K562 (cell line): Measurements from ENCODE around the gene ADGRF5.

Experiments
- CEBPB ChIP-seq: fragments of 450-650 bp; IDR thresholded peaks from 2 replicates; pipeline ENCODE4 v1.6.1; 2016; ENCODE audit warnings: missing genetic modification characterization, missing compliant biosample characterization
- CTCF ChIP-seq, 3 experiments: IDR thresholded peaks in 2 of 3; conservative IDR thresholded peaks in 1 of 3; 2 replicates each; pipeline ENCODE4 v1.5.1; 2011 to 2012; ENCODE audit warnings: low read length in 3 of 3, mild to moderate bottlenecking in 3 of 3, control low read depth in 2 of 3, improper control_type of control experiment in 1 of 3, inconsistent platforms in 1 of 3, low read depth in 1 of 3, mixed read lengths in 1 of 3, moderate library complexity in 1 of 3; ENCODE audit not compliant: insufficient read depth in 2 of 3
- DPF2 ChIP-seq: fragments of 450-650 bp; IDR thresholded peaks from 2 replicates; pipeline ENCODE4 v1.6.1; 2016
- EP300 ChIP-seq: IDR thresholded peaks from 2 replicates; pipeline ENCODE4 v1.6.1; 2012; ENCODE audit warnings: low read length, improper control_type of control experiment
- LCOR ChIP-seq: sonication (generic); formaldehyde crosslinking; IDR thresholded peaks from 2 replicates; pipeline ENCODE4 v1.8.0; 2022; ENCODE audit warnings: mild to moderate bottlenecking, missing genetic modification reagents
- TARDBP ChIP-seq: fragments of 450-650 bp; IDR thresholded peaks from 2 replicates; pipeline ENCODE4 v1.6.1; 2016
- ZNF274 ChIP-seq: IDR thresholded peaks from 2 replicates; pipeline ENCODE4 v1.6.1; 2011; ENCODE audit warnings: low read depth, mild to moderate bottlenecking, low read length, moderate library complexity, borderline replicate concordance
- TF ChIP-seq, protein P1 (sequence below): sonication (generic); formaldehyde crosslinking; IDR thresholded peaks from 2 replicates; pipeline ENCODE4 v1.8.1; 2023; ENCODE audit warnings: mild to moderate bottlenecking, missing genetic modification reagents

DNA sequence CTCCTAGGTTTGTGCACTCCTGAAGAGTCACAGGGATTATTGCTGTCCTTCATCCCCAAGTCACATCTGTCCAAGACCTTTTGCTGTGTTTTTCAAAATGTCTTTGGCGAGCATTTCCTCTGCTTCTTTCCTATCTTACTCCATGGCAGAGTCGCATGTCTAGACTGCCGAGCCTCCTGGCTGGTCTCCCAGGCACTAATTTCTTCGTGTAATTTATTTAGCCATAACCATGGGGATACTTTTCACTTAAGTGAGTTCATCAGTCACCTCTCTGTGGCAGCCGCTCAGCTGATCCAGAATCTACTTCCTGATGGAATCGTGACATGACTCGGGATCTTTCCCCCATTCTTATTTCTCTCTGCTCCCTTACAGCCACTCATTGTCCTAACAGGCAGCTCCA is 25.8 kb downstream of the ADGRF5 start:
- TF ChIP-seq CTCF (IDR thresholded peaks at IDR 0.05 in 2 of 3, conservative IDR thresholded peaks at IDR 0.05 in 1 of 3; ENCODE audit: insufficient read depth in 2 of 3, low read depth in 1 of 3, low read length in 3 of 3) (no peak), ZNF274 (no peak), CEBPB (tag) (no peak), EP300 (no peak), LCOR (CRISPR knock-in tag) (no peak), DPF2 (no peak), TARDBP (no peak)
- TF ChIP-seq, protein P1, sequence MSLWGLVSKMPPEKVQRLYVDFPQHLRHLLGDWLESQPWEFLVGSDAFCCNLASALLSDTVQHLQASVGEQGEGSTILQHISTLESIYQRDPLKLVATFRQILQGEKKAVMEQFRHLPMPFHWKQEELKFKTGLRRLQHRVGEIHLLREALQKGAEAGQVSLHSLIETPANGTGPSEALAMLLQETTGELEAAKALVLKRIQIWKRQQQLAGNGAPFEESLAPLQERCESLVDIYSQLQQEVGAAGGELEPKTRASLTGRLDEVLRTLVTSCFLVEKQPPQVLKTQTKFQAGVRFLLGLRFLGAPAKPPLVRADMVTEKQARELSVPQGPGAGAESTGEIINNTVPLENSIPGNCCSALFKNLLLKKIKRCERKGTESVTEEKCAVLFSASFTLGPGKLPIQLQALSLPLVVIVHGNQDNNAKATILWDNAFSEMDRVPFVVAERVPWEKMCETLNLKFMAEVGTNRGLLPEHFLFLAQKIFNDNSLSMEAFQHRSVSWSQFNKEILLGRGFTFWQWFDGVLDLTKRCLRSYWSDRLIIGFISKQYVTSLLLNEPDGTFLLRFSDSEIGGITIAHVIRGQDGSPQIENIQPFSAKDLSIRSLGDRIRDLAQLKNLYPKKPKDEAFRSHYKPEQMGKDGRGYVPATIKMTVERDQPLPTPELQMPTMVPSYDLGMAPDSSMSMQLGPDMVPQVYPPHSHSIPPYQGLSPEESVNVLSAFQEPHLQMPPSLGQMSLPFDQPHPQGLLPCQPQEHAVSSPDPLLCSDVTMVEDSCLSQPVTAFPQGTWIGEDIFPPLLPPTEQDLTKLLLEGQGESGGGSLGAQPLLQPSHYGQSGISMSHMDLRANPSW (CRISPR knock-in tag): no peak
